ENCODE data around the gene SOX6.

DNA sequence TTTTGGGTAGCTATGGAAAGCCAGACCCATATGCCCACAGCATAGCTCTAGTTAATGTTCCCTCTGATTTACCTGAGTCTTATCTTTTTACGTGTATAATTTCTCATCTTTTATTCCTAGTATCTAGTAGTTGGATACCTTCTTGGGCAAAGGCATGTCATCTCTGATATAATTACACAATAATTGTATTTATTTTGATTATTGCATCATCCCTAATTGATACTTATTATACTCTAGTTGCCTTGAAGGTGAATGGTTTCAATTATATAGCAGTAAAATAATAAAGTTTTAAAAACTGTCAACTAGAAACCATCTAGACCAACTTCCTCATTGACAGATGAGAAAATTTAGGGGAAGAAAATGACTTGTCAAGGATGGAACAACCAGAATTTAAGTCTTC is 347.3 kb downstream of the SOX6 start:
- TF ChIP-seq, protein P1, sequence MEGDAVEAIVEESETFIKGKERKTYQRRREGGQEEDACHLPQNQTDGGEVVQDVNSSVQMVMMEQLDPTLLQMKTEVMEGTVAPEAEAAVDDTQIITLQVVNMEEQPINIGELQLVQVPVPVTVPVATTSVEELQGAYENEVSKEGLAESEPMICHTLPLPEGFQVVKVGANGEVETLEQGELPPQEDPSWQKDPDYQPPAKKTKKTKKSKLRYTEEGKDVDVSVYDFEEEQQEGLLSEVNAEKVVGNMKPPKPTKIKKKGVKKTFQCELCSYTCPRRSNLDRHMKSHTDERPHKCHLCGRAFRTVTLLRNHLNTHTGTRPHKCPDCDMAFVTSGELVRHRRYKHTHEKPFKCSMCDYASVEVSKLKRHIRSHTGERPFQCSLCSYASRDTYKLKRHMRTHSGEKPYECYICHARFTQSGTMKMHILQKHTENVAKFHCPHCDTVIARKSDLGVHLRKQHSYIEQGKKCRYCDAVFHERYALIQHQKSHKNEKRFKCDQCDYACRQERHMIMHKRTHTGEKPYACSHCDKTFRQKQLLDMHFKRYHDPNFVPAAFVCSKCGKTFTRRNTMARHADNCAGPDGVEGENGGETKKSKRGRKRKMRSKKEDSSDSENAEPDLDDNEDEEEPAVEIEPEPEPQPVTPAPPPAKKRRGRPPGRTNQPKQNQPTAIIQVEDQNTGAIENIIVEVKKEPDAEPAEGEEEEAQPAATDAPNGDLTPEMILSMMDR (conservative IDR thresholded peaks at IDR 0.05; ENCODE audit: low read length), result no peak
- TF ChIP-seq EZH2phosphoT487 (IDR thresholded peaks at IDR 0.05; ENCODE audit: borderline replicate concordance, low read depth, low read length), result no peak

Measured in OCI-LY7 (cell line).